Suppressor macrophage treated with lipopolysaccharide for 1 hour (primary cell): Measurements from ENCODE around the gene SELENOM.
"Not testable (repeated sequence)": the region's sequence is repeated elsewhere in the genome, so short reads cannot be mapped to it uniquely, and the experiment has no call there.

Source experiments
- DNase-seq, 3 donors: peaks; one replicate each; pipeline ENCODE4 v3.0.0-alpha.2; 2020 to 2022

Gene SELENOM

GRCh38 chr22:31104869-31105268, 2.5 kb downstream of the SELENOM start:
- DNase-seq, result no peak

- no peak for DNase-seq
Observed at GRCh38 chr22:31103899-31104694, 3.3 kb downstream of the SELENOM start.

GRCh38 chr22:31103111-31103510, 4.3 kb downstream of the SELENOM start:
- DNase-seq, result no peak

- peak in 2 of 3 donors; percentile 33 to 36 for DNase-seq
Observed at GRCh38 chr22:31102441-31103081, 4.8 kb downstream of the SELENOM start.

GRCh38 chr22:31100762-31101525, 6.4 kb downstream of the SELENOM start:
- DNase-seq, result no peak

- no peak for DNase-seq
Observed at GRCh38 chr22:31099841-31100761, 7.3 kb downstream of the SELENOM start.

GRCh38 chr22:31099386-31099785, 8.0 kb downstream of the SELENOM start:
- DNase-seq, result no peak

GRCh38 chr22:31098632-31099110, 8.7 kb downstream of the SELENOM start:
- no peak for DNase-seq

- DNase-seq, result no peak
Observed at GRCh38 chr22:31097941-31098631, 9.3 kb downstream of the SELENOM start.

- not testable (repeated sequence) for DNase-seq
Observed at GRCh38 chr22:31097539-31097938, 9.8 kb downstream of the SELENOM start.

- no peak for DNase-seq
Observed at GRCh38 chr22:31096657-31097279, 10.6 kb downstream of the SELENOM start.

GRCh38 chr22:31095637-31096249, 11.6 kb downstream of the SELENOM start:
- DNase-seq, result no peak

- DNase-seq, result no peak
Observed at GRCh38 chr22:31094741-31095140, 12.6 kb downstream of the SELENOM start.

GRCh38 chr22:31094021-31094551, 13.3 kb downstream of the SELENOM start:
- no peak for DNase-seq

- DNase-seq, result no peak
Observed at GRCh38 chr22:31093086-31093850, 14.1 kb downstream of the SELENOM start.

GRCh38 chr22:31092161-31092560, 15.2 kb downstream of the SELENOM start:
- DNase-seq, result no peak

- no peak for DNase-seq
Observed at GRCh38 chr22:31091106-31091975, 16.0 kb downstream of the SELENOM start.

- no peak for DNase-seq
Observed at GRCh38 chr22:31090217-31091085, 16.9 kb downstream of the SELENOM start.
